ENCODE measurements around the gene KDELR3.

Gene KDELR3

GRCh38 chr22:38484244-38484643 is 16.3 kb downstream of the KDELR3 start:
- no peak for DNase-seq

GRCh38 chr22:38485783-38486182 is 17.9 kb downstream of the KDELR3 start:
- DNase-seq: no peak

- no peak for DNase-seq
These were observed 20.1 kb downstream of the KDELR3 start for GRCh38 chr22:38487946-38488345.

GRCh38 chr22:38489142-38489541 is 21.2 kb downstream of the KDELR3 start:
- DNase-seq: no peak

GRCh38 chr22:38489561-38490145 is 21.8 kb downstream of the KDELR3 start:
- no peak for DNase-seq

GRCh38 chr22:38490475-38490874 is 22.6 kb downstream of the KDELR3 start:
- no peak for DNase-seq

- DNase-seq: no peak
These were observed 23.0 kb downstream of the KDELR3 start for GRCh38 chr22:38490915-38491314.

- no peak for DNase-seq
These were observed 23.9 kb downstream of the KDELR3 start for GRCh38 chr22:38491707-38492348.

- no peak for DNase-seq
These were observed 26.6 kb downstream of the KDELR3 start for GRCh38 chr22:38494498-38494897.

GRCh38 chr22:38494939-38495338 is 27.0 kb downstream of the KDELR3 start:
- no peak for DNase-seq

- DNase-seq: no peak
These were observed 30.0 kb downstream of the KDELR3 start for GRCh38 chr22:38497869-38498268.

- DNase-seq: no peak
These were observed 34.1 kb downstream of the KDELR3 start for GRCh38 chr22:38501797-38502672.

- peak; percentile 8 for DNase-seq
These were observed 35.1 kb downstream of the KDELR3 start for GRCh38 chr22:38503021-38503420.

- DNase-seq: peak; percentile 65
These were observed 37.0 kb downstream of the KDELR3 start for GRCh38 chr22:38504731-38505540.

- peak; percentile 62 for DNase-seq
These were observed 37.7 kb downstream of the KDELR3 start for GRCh38 chr22:38505541-38506117.

GRCh38 chr22:38506118-38506962 is 38.4 kb downstream of the KDELR3 start, which contains the start of gene DDX17:
DDX17 (minus strand) TSS chr22:38506311.
- DNase-seq: peak; percentile 92

- no peak for DNase-seq
These were observed 42.6 kb downstream of the KDELR3 start for GRCh38 chr22:38510416-38510970.

- DNase-seq: peak; percentile 20
These were observed 45.2 kb downstream of the KDELR3 start for GRCh38 chr22:38513063-38513462.

- no peak for DNase-seq
These were observed 50.7 kb downstream of the KDELR3 start for GRCh38 chr22:38518620-38519019.

GRCh38 chr22:38519453-38520250 is 51.8 kb downstream of the KDELR3 start:
- DNase-seq: no peak
